GM12878 (cell line): ENCODE data around the gene ERC2. TPM values are rescaled to one million over a fixed set of nuclear protein-coding genes. Genes with fewer than 3 reads are reported as not detected.

ENCODE experiments used
- ATAC-seq: fragments of 200-7000 bp; cut with Tn5 transposase; 3 replicates; pipeline ENCODE4 v1.9.1; 2020; ENCODE audit warnings: mild to moderate bottlenecking, moderate library complexity
- BruUV-seq: library from RNA; stranded (reverse); fragments of 400-500 nt; replicated peaks from 2 replicates; lab custom pipeline; 2021; lab: Mats Ljungman, UMichigan
- CTCF ChIA-PET: fragments of 300-600 bp; sonication (Branson Sonifier 250); formaldehyde crosslinking; extraction: SDS; loops from one replicate; lab custom pipeline; 2021; ENCODE audit warnings: inconsistent platforms; lab: Yijun Ruan, JAX
- POLR2A ChIA-PET: fragments of 350-600 bp; formaldehyde crosslinking; extraction: SDS; loops from one replicate; lab custom pipeline; 2021; ENCODE audit warnings: inconsistent platforms; lab: Charles Lee
- RAD21 ChIA-PET: fragments of 300-600 bp; sonication (Branson Sonifier 250); formaldehyde crosslinking; loops from one replicate; lab custom pipeline; 2023; ENCODE audit warnings: antibody characterized with exemption; ENCODE audit not compliant: unreplicated experiment; lab: Charles Lee
- SMC1A ChIA-PET: fragments of 300-600 bp; sonication (Branson Sonifier 250); formaldehyde crosslinking; loops from one replicate; lab custom pipeline; 2023; ENCODE audit not compliant: unreplicated experiment, uncharacterized antibody; lab: Charles Lee
- DNase-seq: peaks from one replicate; pipeline ENCODE4 v3.0.0-alpha.2; 2011; ENCODE audit warnings: low read depth, low spot score
- FAIRE-seq: peaks from 3 replicates; lab custom pipeline; 2011; peaks lifted over from hg19 to GRCh38; lab: Jason Lieb, UNC
- H2AFZ ChIP-seq: 2 replicates; pipeline ENCODE4 v1.6.0; 2011; ENCODE audit warnings: low read depth, low read length, control low read depth; ENCODE audit not compliant: control insufficient read depth
- H3K27ac ChIP-seq: 2 replicates; pipeline ENCODE4 v1.5.1; 2011; ENCODE audit warnings: control low read depth; ENCODE audit not compliant: control insufficient read depth, insufficient read depth
- H3K27me3 ChIP-seq, 2 experiments: replicated peaks in 1 of 2; 2 replicates each; pipeline versions ENCODE4 v1.6.0 to v1.6.1; 2011; ENCODE audit warnings: low read length in 1 of 2; ENCODE audit not compliant: control insufficient read depth in 2 of 2, insufficient read depth in 2 of 2
- H3K36me3 ChIP-seq, 2 experiments: 2 replicates each; pipeline ENCODE4 v1.5.1; 2011; ENCODE audit warnings: low read length in 1 of 2; ENCODE audit not compliant: control insufficient read depth in 2 of 2, insufficient read depth in 2 of 2
- H3K4me1 ChIP-seq: 2 replicates; pipeline ENCODE4 v1.6.1; 2011; ENCODE audit warnings: mild to moderate bottlenecking, low read length, moderate library complexity, mixed read lengths; ENCODE audit not compliant: control insufficient read depth, insufficient read depth
- H3K4me2 ChIP-seq: 2 replicates; pipeline ENCODE4 v1.6.0; 2011; ENCODE audit warnings: control low read depth; ENCODE audit not compliant: control insufficient read depth, insufficient read depth
- H3K4me3 ChIP-seq: fragments of 200-600 bp; sonication (generic); 2 replicates; pipeline ENCODE4 v1.5.1; 2016
- H3K79me2 ChIP-seq: 2 replicates; pipeline ENCODE4 v1.6.0; 2011; ENCODE audit warnings: low read length; ENCODE audit not compliant: control insufficient read depth, insufficient read depth
- H3K9ac ChIP-seq: 2 replicates; pipeline ENCODE4 v1.8.0; 2011; ENCODE audit warnings: low read length, control low read depth, mixed read lengths; ENCODE audit not compliant: control insufficient read depth, insufficient read depth
- H3K9me3 ChIP-seq: replicated peaks from 3 replicates; pipeline ENCODE4 v1.5.1; 2011; ENCODE audit warnings: mild to moderate bottlenecking, low read length; ENCODE audit not compliant: control insufficient read depth, insufficient read depth
- H4K20me1 ChIP-seq: 2 replicates; pipeline ENCODE4 v1.6.0; 2011; ENCODE audit not compliant: control insufficient read depth, insufficient read depth
- CHD1 ChIP-seq: IDR thresholded peaks from 2 replicates; pipeline ENCODE4 v1.6.1; 2012; ENCODE audit warnings: low read depth, low read length, improper control_type of control experiment
- EGR1 ChIP-seq, 2 experiments: IDR thresholded peaks; 1 replicate in 1 of 2; 2 replicates in 1 of 2; pipeline ENCODE4 v1.6.1; 2011 to 2012; ENCODE audit warnings: low read depth in 2 of 2, low read length in 2 of 2, borderline replicate concordance in 1 of 2, mild to moderate bottlenecking in 1 of 2, moderate library complexity in 1 of 2
- LARP7 ChIP-seq: fragments of 450-650 bp; IDR thresholded peaks from 2 replicates; pipeline ENCODE4 v1.6.1; 2017; ENCODE audit warnings: mild to moderate bottlenecking
- MXI1 ChIP-seq: fragments of 150-350 bp; IDR thresholded peaks from 2 replicates; pipeline ENCODE4 v1.6.1; 2011; ENCODE audit warnings: low read depth, mild to moderate bottlenecking, inconsistent platforms, low read length, improper control_type of control experiment
- NFYB ChIP-seq: IDR thresholded peaks from 2 replicates; pipeline ENCODE4 v1.6.1; 2011; ENCODE audit warnings: low read depth, mild to moderate bottlenecking, low read length, improper control_type of control experiment, moderate library complexity; ENCODE audit not compliant: insufficient read depth
- RAD51 ChIP-seq: fragments of 450-650 bp; IDR thresholded peaks from 2 replicates; pipeline ENCODE4 v1.6.1; 2016; ENCODE audit warnings: moderate library complexity, mild to moderate bottlenecking, inconsistent platforms
- SMARCA5 ChIP-seq: fragments of 450-650 bp; IDR thresholded peaks from 2 replicates; pipeline ENCODE4 v1.6.1; 2017; ENCODE audit warnings: mild to moderate bottlenecking
- WGBS: methylation state at CpG from one replicate; pipeline ENCODE4 v1.1.6; 2016; ENCODE audit warnings: low lambda C conversion rate; ENCODE audit not compliant: insufficient replicate concordance, insufficient coverage; ENCODE audit errors: missing lambda C conversion rate; 5-methylcytosine and 5-hydroxymethylcytosine counted together
- in situ Hi-C: fragments of 300-500 bp; cut with MboI; formaldehyde crosslinking; loops from 9 replicates; pipeline ENCODE4 v1.14.3; 2018; ENCODE audit warnings: mixed read lengths
- intact Hi-C: fragments of 100-400 bp; cut with micrococcal nuclease; formaldehyde crosslinking; loops from one replicate; pipeline ENCODE4 v1.14.2; 2022; ENCODE audit not compliant: unreplicated experiment
- polyA plus RNA-seq, 11 experiments: library from polyadenylated mRNA; depleted of rRNA in 4 of 11; unstranded in 6 of 11; stranded (reverse) in 5 of 11; fragments of >200 nt; fragmentation: Nextera tagmentation in 4 of 11; fragmentation: Illumina TruSeq in 1 of 11; extraction: Ambion mirVana in 4 of 11; extraction: Trizol in 1 of 11; gene quantifications; 1 replicate in 1 of 11; 2 replicates in 10 of 11; pipeline versions ENCODE4 v1.2.1 to v1.2.3, GENCODE V29; 2011 to 2016; ENCODE audit warnings: inconsistent platforms in 2 of 11, missing spikeins in 2 of 11, low read depth in 1 of 11
- total RNA-seq, 4 experiments: library from RNA; depleted of rRNA in 3 of 4; stranded (reverse); fragments of >200 nt in 3 of 4; fragmentation: Illumina TruSeq in 1 of 4; extraction: Trizol in 1 of 4; gene quantifications; 2 replicates each; pipeline versions ENCODE4 v1.2.1 to v1.2.3, GENCODE V29; 2013 to 2021
- TF ChIP-seq, protein P1 (sequence below): IDR thresholded peaks from 2 replicates; pipeline ENCODE4 v1.6.1; 2011; ENCODE audit warnings: borderline replicate concordance, low read depth, mild to moderate bottlenecking, moderate library complexity, low read length; ENCODE audit not compliant: insufficient read depth, poor library complexity, severe bottlenecking

The ERC2 gene
- total and polyA plus RNA-seq, 10 of the 15 experiments (the other 5 are each of a cell fraction or from before 2014, with no cell fraction given): 0.06 to 1.4 (median 0.12) TPM; not detected in 3

DNA sequence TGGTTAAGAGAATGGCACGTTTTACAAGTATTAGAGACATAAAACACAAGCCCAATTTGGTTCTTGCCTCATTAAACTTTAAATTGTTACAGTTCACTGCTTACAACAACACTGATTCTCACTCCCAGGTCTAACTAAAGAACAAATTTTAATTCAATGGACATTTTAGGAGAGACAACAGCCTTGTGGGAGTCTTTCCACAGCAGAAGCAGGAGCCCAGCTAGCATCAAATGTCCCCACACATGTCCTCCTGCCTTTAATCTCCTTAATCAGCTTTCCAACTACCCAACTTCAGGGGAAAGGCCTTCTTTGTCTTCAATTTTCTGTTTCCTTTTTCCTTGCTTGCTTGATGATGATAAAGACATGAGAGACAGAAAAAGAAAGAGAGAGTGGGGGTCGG is 693.4 kb downstream of the ERC2 start:
- ChIA-PET CTCF (no interaction called here), SMC1A (no interaction called here)
- no peak overlapping the region for H3K9ac ChIP-seq
- H2AFZ ChIP-seq: no peak overlapping the region
- no peaks in the 10 kb centered on the region for H3K4me1 ChIP-seq
- in situ Hi-C loops: no loop called here
- TF ChIP-seq NFYB (no peak), EGR1 (IDR thresholded peaks at IDR 0.05; ENCODE audit: borderline replicate concordance in 1 of 2, low read depth in 2 of 2, low read length in 2 of 2) (no peak), SMARCA5 (no peak), MXI1 (no peak), RAD51 (no peak), LARP7 (no peak), CHD1 (no peak)
- TF ChIP-seq, protein P1, sequence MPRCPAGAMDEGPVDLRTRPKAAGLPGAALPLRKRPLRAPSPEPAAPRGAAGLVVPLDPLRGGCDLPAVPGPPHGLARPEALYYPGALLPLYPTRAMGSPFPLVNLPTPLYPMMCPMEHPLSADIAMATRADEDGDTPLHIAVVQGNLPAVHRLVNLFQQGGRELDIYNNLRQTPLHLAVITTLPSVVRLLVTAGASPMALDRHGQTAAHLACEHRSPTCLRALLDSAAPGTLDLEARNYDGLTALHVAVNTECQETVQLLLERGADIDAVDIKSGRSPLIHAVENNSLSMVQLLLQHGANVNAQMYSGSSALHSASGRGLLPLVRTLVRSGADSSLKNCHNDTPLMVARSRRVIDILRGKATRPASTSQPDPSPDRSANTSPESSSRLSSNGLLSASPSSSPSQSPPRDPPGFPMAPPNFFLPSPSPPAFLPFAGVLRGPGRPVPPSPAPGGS: no peak
- TF ChIP-seq, all 136 proteins: peak for 0
- ChIA-PET RAD21 (no interaction called here), POLR2A (no interaction called here)
- Histone ChIP-seq H3K4me3 (no peak overlapping the region), H4K20me1 (no peaks in the 10 kb centered on the region), H3K27me3 (peaks cover 0 to 2% of the 10 kb centered on the region in 2 experiments; a peak in 2 of 4 replicates), H3K27ac (no peak overlapping the region), H3K79me2 (no peaks in the 10 kb centered on the region), H3K36me3 (no peaks in the 10 kb centered on the region), H3K9me3 (no peaks in the 10 kb centered on the region), H3K4me2 (no peak overlapping the region)
- no peak for FAIRE-seq
- no TSS peak for BruUV-seq
- WGBS: 0% methylated on average over 2 of the region's 2 CpGs
- intact Hi-C loops: no loop called here
- no peak for ATAC-seq
- no peak for DNase-seq
